ENCODE measurements around the gene IDNK.

The IDNK gene

GRCh38 chr9:83662933-83663332 is 40.0 kb downstream of the IDNK start:
- Histone ChIP-seq H3K4me3 (ENCODE audit: low read length) (no peak overlapping the region), H3K36me3 (ENCODE audit: insufficient read depth, low read length) (peaks cover 68% of the 10 kb centered on the region), H3K27me3 (ENCODE audit: control insufficient read depth, insufficient read depth, low read length) (no peaks in the 10 kb centered on the region), H3K4me2 (ENCODE audit: low read length) (no peak overlapping the region), H3K9me3 (replicated peaks; ENCODE audit: low read length) (no peaks in the 10 kb centered on the region), H3K4me1 (ENCODE audit: control insufficient read depth, insufficient read depth, low read length) (no peaks in the 10 kb centered on the region), H3K9ac (ENCODE audit: low read depth, low read length) (no peak overlapping the region)

DNA sequence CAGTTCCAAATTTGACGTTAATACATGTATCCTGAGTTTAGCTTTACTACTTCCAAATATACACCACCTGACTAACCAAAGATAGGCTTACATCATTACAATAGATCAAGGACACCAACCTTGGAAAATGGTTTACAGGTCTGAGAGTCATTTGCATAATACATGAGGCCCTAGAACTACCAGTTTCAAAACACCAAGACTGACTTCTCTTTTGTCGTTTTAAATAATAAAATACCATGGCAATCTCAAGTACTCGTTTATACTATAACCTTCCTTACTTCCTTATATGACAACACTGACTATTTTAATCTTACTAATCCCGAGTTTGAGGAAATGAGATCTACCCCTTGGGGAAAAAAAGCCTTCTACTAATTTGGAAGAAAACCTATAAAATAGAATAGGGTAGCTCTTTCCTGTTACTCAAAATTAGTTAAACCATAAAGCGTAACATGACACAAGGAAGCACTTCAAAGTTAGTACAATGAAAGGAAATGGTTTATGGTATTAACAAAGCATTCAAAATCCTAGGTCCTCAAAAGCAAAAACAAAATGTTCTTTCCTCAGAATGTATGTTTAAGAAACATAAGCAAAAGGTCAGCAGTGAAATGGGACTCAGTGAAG is 42.7 kb downstream of the IDNK start:
- Histone ChIP-seq H3K9me3 (replicated peaks; ENCODE audit: low read length) (no peaks in the 10 kb centered on the region), H3K4me1 (ENCODE audit: control insufficient read depth, insufficient read depth, low read length) (no peaks in the 10 kb centered on the region), H3K36me3 (ENCODE audit: insufficient read depth, low read length) (peaks cover 56% of the 10 kb centered on the region), H3K9ac (ENCODE audit: low read depth, low read length) (no peak overlapping the region), H3K27me3 (ENCODE audit: control insufficient read depth, insufficient read depth, low read length) (no peaks in the 10 kb centered on the region), H3K4me2 (ENCODE audit: low read length) (no peak overlapping the region), H3K4me3 (ENCODE audit: low read length) (no peak overlapping the region)

DNA sequence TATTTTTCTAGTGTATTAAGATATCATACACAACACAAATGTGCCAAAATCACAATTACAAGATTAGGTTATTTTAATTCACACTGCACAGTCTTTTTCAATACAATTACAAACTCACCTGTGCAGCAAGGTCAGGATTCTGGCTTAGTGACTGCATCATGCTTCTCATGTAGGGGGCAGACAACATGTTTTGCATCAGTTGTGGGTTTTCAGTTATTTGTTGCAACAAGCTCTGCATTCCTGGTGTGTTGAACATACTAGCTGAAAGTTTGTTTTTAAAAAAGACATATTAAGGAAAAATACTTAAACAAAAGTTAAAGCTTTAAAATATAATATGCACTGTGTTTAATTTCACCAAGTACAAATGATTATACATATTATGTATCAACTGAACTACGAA is 46.1 kb downstream of the IDNK start:
- H3K9ac ChIP-seq (ENCODE audit: low read depth, low read length) = no peak overlapping the region
- H3K4me2 ChIP-seq (ENCODE audit: low read length) = no peak overlapping the region
- no peak overlapping the region for H3K4me3 ChIP-seq (ENCODE audit: low read length)
- H3K27me3 ChIP-seq (ENCODE audit: control insufficient read depth, insufficient read depth, low read length) = no peaks in the 10 kb centered on the region
- peaks cover 51% of the 10 kb centered on the region for H3K36me3 ChIP-seq (ENCODE audit: insufficient read depth, low read length)
- no peaks in the 10 kb centered on the region for H3K4me1 ChIP-seq (ENCODE audit: control insufficient read depth, insufficient read depth, low read length)
- no peaks in the 10 kb centered on the region for H3K9me3 ChIP-seq (replicated peaks; ENCODE audit: low read length)

GRCh38 chr9:83670381-83670780 is 47.4 kb downstream of the IDNK start:
- no peaks in the 10 kb centered on the region for H3K9me3 ChIP-seq (replicated peaks; ENCODE audit: low read length)
- no peaks in the 10 kb centered on the region for H3K27me3 ChIP-seq (ENCODE audit: control insufficient read depth, insufficient read depth, low read length)
- no peak overlapping the region for H3K4me2 ChIP-seq (ENCODE audit: low read length)
- H3K9ac ChIP-seq (ENCODE audit: low read depth, low read length) = no peak overlapping the region
- peaks cover 53% of the 10 kb centered on the region for H3K36me3 ChIP-seq (ENCODE audit: insufficient read depth, low read length)
- H3K4me1 ChIP-seq (ENCODE audit: control insufficient read depth, insufficient read depth, low read length) = no peaks in the 10 kb centered on the region
- no peak overlapping the region for H3K4me3 ChIP-seq (ENCODE audit: low read length)

- Histone ChIP-seq H3K9me3 (replicated peaks; ENCODE audit: low read length) (no peaks in the 10 kb centered on the region), H3K4me1 (ENCODE audit: control insufficient read depth, insufficient read depth, low read length) (no peaks in the 10 kb centered on the region), H3K27me3 (ENCODE audit: control insufficient read depth, insufficient read depth, low read length) (no peaks in the 10 kb centered on the region), H3K9ac (ENCODE audit: low read depth, low read length) (no peak overlapping the region), H3K4me3 (ENCODE audit: low read length) (no peak overlapping the region), H3K4me2 (ENCODE audit: low read length) (no peak overlapping the region), H3K36me3 (ENCODE audit: insufficient read depth, low read length) (peaks cover 53% of the 10 kb centered on the region)
Measured at GRCh38 chr9:83671451-83671850, 48.5 kb downstream of the IDNK start.

- no peaks in the 10 kb centered on the region for H3K27me3 ChIP-seq (ENCODE audit: control insufficient read depth, insufficient read depth, low read length)
- no peaks in the 10 kb centered on the region for H3K4me1 ChIP-seq (ENCODE audit: control insufficient read depth, insufficient read depth, low read length)
- H3K9ac ChIP-seq (ENCODE audit: low read depth, low read length) = no peak overlapping the region
- H3K4me2 ChIP-seq (ENCODE audit: low read length) = no peak overlapping the region
- peaks cover 73% of the 10 kb centered on the region for H3K36me3 ChIP-seq (ENCODE audit: insufficient read depth, low read length)
- H3K4me3 ChIP-seq (ENCODE audit: low read length) = no peak overlapping the region
- H3K9me3 ChIP-seq (replicated peaks; ENCODE audit: low read length) = no peaks in the 10 kb centered on the region
Measured at GRCh38 chr9:83675466-83675865, 52.5 kb downstream of the IDNK start.

DNA sequence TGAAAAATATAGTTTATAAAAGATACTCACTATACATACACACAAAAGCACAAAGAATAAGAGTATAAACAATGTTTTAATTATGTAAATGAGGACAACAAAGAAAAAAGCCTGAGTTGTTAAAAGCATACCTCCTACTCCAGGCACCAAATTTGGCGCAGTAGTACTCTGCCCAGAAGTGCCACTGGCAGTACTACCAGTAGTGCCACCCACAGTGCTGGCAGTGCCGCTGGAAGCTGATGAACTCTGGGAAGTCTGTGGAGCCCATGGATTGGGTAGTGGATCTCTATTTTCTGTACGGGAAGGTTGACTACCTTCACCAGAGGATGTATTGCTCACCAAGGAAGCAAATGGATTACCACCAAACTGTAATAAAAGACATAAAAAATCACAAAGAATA is 54.7 kb downstream of the IDNK start:
- no peak overlapping the region for H3K4me3 ChIP-seq (ENCODE audit: low read length)
- H3K27me3 ChIP-seq (ENCODE audit: control insufficient read depth, insufficient read depth, low read length) = no peaks in the 10 kb centered on the region
- H3K4me2 ChIP-seq (ENCODE audit: low read length) = no peak overlapping the region
- H3K36me3 ChIP-seq (ENCODE audit: insufficient read depth, low read length) = peaks cover 75% of the 10 kb centered on the region
- H3K9ac ChIP-seq (ENCODE audit: low read depth, low read length) = no peak overlapping the region
- no peaks in the 10 kb centered on the region for H3K9me3 ChIP-seq (replicated peaks; ENCODE audit: low read length)
- no peaks in the 10 kb centered on the region for H3K4me1 ChIP-seq (ENCODE audit: control insufficient read depth, insufficient read depth, low read length)

DNA sequence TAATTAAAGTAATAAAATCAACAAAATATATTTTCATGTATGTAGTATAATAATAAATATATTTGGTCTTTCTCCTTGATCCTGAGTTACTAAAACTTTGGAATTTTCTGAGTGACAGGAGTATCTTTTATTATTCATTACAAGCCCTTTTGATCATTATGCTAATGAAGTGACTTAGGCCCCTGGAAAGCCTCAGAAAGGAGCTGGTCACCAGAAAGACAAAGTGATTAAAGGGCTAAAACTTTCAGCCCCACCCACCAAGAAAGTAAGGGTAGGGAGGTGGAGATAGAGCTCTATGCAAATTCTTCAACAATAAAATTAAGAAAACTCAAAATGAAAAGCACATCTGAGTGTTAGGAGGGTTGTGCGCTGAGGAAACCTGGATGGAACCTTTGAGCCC is 57.3 kb downstream of the IDNK start:
- H3K9me3 ChIP-seq (replicated peaks; ENCODE audit: low read length) = no peaks in the 10 kb centered on the region
- H3K9ac ChIP-seq (ENCODE audit: low read depth, low read length) = no peak overlapping the region
- H3K4me2 ChIP-seq (ENCODE audit: low read length) = no peak overlapping the region
- H3K4me3 ChIP-seq (ENCODE audit: low read length) = no peak overlapping the region
- no peaks in the 10 kb centered on the region for H3K27me3 ChIP-seq (ENCODE audit: control insufficient read depth, insufficient read depth, low read length)
- H3K36me3 ChIP-seq (ENCODE audit: insufficient read depth, low read length) = peaks cover 63% of the 10 kb centered on the region
- no peaks in the 10 kb centered on the region for H3K4me1 ChIP-seq (ENCODE audit: control insufficient read depth, insufficient read depth, low read length)

DNA sequence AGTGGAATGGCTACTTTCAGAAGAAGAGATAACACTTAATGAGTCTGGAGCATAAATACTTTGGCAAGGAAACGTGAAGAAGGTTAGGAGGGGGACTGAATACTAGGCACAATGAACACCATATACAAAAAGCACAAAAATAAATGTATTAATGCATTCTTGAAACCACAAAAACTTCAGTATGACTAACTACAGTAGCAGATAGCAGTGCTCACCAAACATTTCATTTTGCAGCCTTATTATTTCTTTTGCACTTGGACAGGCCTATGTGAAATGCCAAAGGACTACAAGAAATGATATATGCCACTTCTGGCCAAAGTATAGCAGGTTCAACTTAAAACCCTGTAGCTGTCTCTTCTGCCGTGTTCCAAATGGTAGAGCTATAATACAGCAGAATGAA is 58.5 kb downstream of the IDNK start:
- Histone ChIP-seq H3K9me3 (replicated peaks; ENCODE audit: low read length) (no peaks in the 10 kb centered on the region), H3K9ac (ENCODE audit: low read depth, low read length) (no peak overlapping the region), H3K27me3 (ENCODE audit: control insufficient read depth, insufficient read depth, low read length) (no peaks in the 10 kb centered on the region), H3K4me2 (ENCODE audit: low read length) (no peak overlapping the region), H3K4me3 (ENCODE audit: low read length) (no peak overlapping the region), H3K4me1 (ENCODE audit: control insufficient read depth, insufficient read depth, low read length) (no peaks in the 10 kb centered on the region), H3K36me3 (ENCODE audit: insufficient read depth, low read length) (peaks cover 52% of the 10 kb centered on the region)

- Histone ChIP-seq H3K9me3 (replicated peaks; ENCODE audit: low read length) (no peaks in the 10 kb centered on the region), H3K4me1 (ENCODE audit: control insufficient read depth, insufficient read depth, low read length) (no peaks in the 10 kb centered on the region), H3K27me3 (ENCODE audit: control insufficient read depth, insufficient read depth, low read length) (no peaks in the 10 kb centered on the region), H3K36me3 (ENCODE audit: insufficient read depth, low read length) (no peaks in the 10 kb centered on the region), H3K4me2 (ENCODE audit: low read length) (no peak overlapping the region), H3K4me3 (ENCODE audit: low read length) (no peak overlapping the region), H3K9ac (ENCODE audit: low read depth, low read length) (no peak overlapping the region)
Measured at GRCh38 chr9:83688921-83689320, 66.0 kb downstream of the IDNK start.

GRCh38 chr9:83691492-83691891 is 68.5 kb downstream of the IDNK start:
- no peaks in the 10 kb centered on the region for H3K9me3 ChIP-seq (replicated peaks; ENCODE audit: low read length)
- no peaks in the 10 kb centered on the region for H3K36me3 ChIP-seq (ENCODE audit: insufficient read depth, low read length)
- no peaks in the 10 kb centered on the region for H3K27me3 ChIP-seq (ENCODE audit: control insufficient read depth, insufficient read depth, low read length)
- H3K4me1 ChIP-seq (ENCODE audit: control insufficient read depth, insufficient read depth, low read length) = no peaks in the 10 kb centered on the region
- no peak overlapping the region for H3K4me3 ChIP-seq (ENCODE audit: low read length)
- no peak overlapping the region for H3K4me2 ChIP-seq (ENCODE audit: low read length)
- no peak overlapping the region for H3K9ac ChIP-seq (ENCODE audit: low read depth, low read length)

Measured in skeletal muscle satellite cell (primary cell).